Esophagus muscularis mucosa (tissue), 4 donors: Measurements from ENCODE around the gene CLEC19A.

Source experiments
- EP300 ChIP-seq: sonication (generic); formaldehyde crosslinking; IDR thresholded peaks from one replicate; pipeline ENCODE4 v1.6.1; 2017; ENCODE audit warnings: antibody characterized with exemption
- POLR2A ChIP-seq: fragments of 450-650 bp; IDR thresholded peaks from one replicate; pipeline ENCODE4 v1.6.1; 2017; ENCODE audit warnings: antibody characterized with exemption, moderate library complexity, mild to moderate bottlenecking, low read depth
- POLR2AphosphoS5 ChIP-seq, 2 donors: sonication (generic); formaldehyde crosslinking; IDR thresholded peaks; one replicate each; pipeline ENCODE4 v1.6.1; 2017; ENCODE audit warnings: antibody characterized with exemption in 2 of 2
- TF ChIP-seq, protein P1 (sequence below), 3 experiments: fragments of 200-600 bp in 2 of 3; fragments of 450-650 bp in 1 of 3; sonication (generic) in 2 of 3; IDR thresholded peaks; one replicate each; pipeline ENCODE4 v1.5.1; 2017 to 2019; ENCODE audit warnings: antibody characterized with exemption in 3 of 3, mild to moderate bottlenecking in 2 of 3, moderate library complexity in 1 of 3

DNA sequence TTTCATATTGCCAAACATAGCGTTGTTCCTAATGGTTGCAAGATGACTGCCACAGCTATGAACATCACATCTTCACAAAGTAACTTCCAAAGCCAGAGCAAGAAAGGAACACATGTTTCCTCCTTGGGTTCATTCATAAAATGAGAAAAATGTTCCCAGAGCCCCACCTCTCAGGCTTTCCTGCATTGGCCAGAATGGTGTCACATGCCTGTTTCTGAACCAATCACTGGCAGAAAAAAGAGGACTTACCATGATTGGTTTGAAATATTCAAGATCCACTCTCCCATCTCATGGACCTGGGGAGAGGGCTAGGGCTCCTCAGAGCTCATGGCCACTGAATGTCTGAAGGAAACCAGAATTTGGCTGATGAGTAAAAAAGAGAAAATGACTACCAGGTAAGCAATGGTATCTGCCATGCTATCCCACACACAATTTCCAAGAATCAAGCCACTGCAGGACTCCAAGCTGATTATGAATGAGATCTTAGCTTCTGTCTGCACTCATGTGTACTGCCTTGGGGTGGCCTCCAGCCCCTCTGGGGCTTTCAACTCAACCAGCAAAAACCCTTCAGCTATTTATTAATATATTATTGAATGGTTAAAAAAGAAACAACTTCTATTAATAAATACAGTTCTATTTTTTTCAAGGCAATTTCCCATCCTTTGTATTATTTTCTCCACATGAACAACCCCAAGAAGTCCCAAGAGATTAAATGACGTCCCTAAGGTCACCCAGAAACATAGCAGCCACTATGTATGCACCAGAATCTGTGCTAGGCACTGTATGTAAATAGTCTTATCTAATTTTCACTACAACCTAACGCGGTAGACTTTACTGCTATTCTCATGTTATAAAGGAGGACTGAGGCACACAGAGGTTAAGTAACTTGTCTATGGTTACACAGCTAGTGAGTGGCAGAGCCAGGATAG lies 70.8 kb downstream of the CLEC19A start:
- TF ChIP-seq, protein P1, sequence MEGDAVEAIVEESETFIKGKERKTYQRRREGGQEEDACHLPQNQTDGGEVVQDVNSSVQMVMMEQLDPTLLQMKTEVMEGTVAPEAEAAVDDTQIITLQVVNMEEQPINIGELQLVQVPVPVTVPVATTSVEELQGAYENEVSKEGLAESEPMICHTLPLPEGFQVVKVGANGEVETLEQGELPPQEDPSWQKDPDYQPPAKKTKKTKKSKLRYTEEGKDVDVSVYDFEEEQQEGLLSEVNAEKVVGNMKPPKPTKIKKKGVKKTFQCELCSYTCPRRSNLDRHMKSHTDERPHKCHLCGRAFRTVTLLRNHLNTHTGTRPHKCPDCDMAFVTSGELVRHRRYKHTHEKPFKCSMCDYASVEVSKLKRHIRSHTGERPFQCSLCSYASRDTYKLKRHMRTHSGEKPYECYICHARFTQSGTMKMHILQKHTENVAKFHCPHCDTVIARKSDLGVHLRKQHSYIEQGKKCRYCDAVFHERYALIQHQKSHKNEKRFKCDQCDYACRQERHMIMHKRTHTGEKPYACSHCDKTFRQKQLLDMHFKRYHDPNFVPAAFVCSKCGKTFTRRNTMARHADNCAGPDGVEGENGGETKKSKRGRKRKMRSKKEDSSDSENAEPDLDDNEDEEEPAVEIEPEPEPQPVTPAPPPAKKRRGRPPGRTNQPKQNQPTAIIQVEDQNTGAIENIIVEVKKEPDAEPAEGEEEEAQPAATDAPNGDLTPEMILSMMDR (IDR thresholded peaks at IDR 0.05) = no peak
- TF ChIP-seq POLR2AphosphoS5 (IDR thresholded peaks at IDR 0.05) (no peak), POLR2A (no peak), EP300 (no peak)
